HG03469 (cell line): ENCODE results near the gene TIMM13.

Experiments
- ATAC-seq: cut with Tn5 transposase; IDR thresholded peaks from one replicate; pipeline ENCODE4 v1.9.1; 2021; ENCODE audit warnings: mild to moderate bottlenecking, moderate library complexity, moderate number of reproducible peaks; ENCODE audit not compliant: unreplicated experiment

TIMM13 gene

GRCh38 chr19:2387367-2388288 lies 39.8 kb downstream of the TIMM13 start:
- ATAC-seq = no peak

DNA sequence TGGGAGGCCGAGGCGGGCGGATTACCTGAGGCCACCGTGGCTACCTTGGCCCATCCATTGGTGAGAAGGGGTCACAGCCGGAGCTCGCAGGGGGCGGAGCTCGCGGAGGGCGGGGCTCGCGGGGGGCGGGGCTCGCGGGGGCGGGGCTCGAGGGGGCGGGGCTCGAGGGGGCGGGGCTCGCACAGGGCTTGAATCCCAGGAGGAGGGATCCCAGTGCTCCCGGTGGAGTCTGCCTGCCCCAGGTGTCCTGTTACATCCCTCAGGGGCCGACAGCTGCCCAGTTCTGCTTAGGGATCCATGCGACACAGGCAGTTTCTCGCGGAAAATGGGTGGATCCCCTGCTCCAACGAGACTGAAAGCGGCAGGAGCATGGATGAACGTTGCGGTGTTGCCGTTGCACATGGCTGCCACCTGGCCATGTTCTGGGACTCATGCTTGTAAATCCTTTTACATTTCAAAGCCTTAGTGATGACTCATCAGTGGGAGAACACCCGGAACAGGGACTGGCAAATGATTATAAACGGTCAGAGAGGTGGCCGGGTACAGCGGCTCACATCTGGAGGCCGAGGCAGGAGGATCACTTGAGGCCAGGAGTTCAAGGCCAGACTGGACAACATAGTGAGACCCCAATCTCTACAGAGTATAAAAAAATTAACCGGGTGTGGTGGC lies 42.2 kb downstream of the TIMM13 start:
- no peak for ATAC-seq

DNA sequence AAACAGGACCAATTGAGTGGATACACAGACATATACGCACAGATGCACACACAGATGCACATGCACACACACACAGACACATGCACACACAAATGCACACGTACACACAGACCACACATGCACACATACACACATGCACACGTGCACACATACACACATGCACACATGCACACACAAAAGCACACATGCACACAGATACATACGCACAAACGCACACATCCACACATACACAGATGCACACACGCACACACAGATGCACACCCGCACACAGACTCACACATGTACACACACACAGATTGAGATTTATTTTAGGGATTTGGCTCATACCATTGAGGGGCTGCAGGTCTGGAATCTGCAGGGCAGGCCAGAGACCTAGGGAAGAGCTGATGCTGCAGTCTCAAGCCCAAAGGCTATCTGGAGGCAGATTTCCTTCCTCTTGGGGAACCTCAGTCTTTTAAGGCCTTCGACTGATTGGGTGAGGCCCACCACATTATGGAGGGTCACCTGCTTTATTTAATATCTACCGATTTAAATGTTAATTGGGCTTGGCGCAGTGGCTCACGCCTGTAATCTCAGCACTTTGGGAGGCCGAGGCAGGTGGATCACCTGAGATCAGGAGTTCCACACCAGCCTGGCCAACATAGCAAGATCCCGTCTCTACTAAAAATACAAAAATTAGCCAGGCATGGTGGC lies 44.7 kb downstream of the TIMM13 start:
- ATAC-seq = no peak

- no peak for ATAC-seq
Observed at GRCh38 chr19:2381148-2381820, 46.1 kb downstream of the TIMM13 start.

- ATAC-seq = no peak
Observed at GRCh38 chr19:2380567-2380966, 46.8 kb downstream of the TIMM13 start.

DNA sequence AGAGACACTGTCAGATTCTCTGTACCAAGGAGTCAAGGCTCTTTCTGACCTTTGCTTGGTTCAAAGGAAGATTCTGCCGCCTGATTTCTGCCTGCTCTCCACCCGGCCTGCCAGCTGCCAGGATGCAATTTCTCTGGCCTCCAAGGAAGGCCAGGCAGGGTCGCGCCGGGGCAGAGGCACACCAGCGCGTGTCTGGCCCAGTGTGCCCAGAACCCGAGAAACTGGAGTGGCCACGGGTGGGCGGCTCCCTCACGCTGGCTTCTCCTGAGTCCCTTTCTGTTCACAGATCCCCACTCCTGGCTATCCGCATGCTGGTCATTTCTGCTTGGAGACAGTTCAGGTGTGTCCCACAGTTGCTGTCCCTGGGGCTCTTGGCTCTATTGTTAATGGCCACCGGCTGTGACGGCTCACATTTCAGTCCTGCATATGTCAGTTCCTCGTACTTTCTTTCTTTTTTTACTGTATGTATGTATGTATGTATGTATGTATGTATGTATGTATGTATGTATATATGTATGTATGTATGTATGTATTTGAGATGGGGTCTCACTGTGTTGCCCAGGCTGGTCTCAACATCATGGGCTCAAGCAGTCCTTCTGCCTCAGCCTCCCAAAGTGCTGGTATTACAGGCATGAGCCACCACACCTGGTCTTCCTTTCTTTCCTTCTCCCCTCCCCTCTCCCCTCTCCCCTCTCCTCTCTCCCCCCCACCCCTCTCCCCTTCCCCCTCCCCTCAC lies 50.4 kb downstream of the TIMM13 start:
- no peak for ATAC-seq
